ENCODE results near the gene ARHGAP6. TPM values are rescaled to one million over a fixed set of nuclear protein-coding genes. Genes with fewer than 3 reads are reported as not detected.

Gene ARHGAP6
- total and polyA plus RNA-seq, 9 of the 15 experiments (the other 6 are each of a cell fraction or from before 2014, with no cell fraction given) = 12.5 to 63.6 (median 41.8) TPM

GRCh38 chrX:11426712-11427452 lies 238.8 kb downstream of the ARHGAP6 start (continued):
- no peak for TF ChIP-seq REST (IDR thresholded peaks at IDR 0.05; ENCODE audit: borderline replicate concordance)
- TF ChIP-seq REST (CRISPR knock-in tag; IDR thresholded peaks at IDR 0.05; ENCODE audit: low read depth) = no peak
- no peak for TF ChIP-seq MTF1 (CRISPR knock-in tag; IDR thresholded peaks at IDR 0.05; ENCODE audit: borderline replicate concordance)
- TF ChIP-seq ATF6 (CRISPR knock-in tag; IDR thresholded peaks at IDR 0.05) = 0 out of 2 replicates have a peak, but pooled peaks have one; percentile 17
- TF ChIP-seq ELK3 (CRISPR knock-in tag; IDR thresholded peaks at IDR 0.05) = no peak
- TF ChIP-seq PTTG1 (tag; IDR thresholded peaks at IDR 0.05; ENCODE audit: low read depth) = no peak
- TF ChIP-seq NRF1 (conservative IDR thresholded peaks at IDR 0.05 in 1 of 2, IDR thresholded peaks at IDR 0.05 in 1 of 2) = no peak
- TF ChIP-seq PBX2 (CRISPR knock-in tag; IDR thresholded peaks at IDR 0.05; ENCODE audit: low read depth) = no peak
- peak; percentile 59 for TF ChIP-seq PBX2 (tag; conservative IDR thresholded peaks at IDR 0.05; ENCODE audit: low read depth)
- TF ChIP-seq ZNF668 (CRISPR knock-in tag; IDR thresholded peaks at IDR 0.05) = no peak
- no peak for TF ChIP-seq TFAM (CRISPR knock-in tag; conservative IDR thresholded peaks at IDR 0.05)
- TF ChIP-seq ZSCAN32 (CRISPR knock-in tag; IDR thresholded peaks at IDR 0.05) = no peak
- TF ChIP-seq E2F3 (CRISPR knock-in tag; IDR thresholded peaks at IDR 0.05) = no peak
- no peak for TF ChIP-seq ZNF212 (CRISPR knock-in tag; IDR thresholded peaks at IDR 0.05)
